Measurements from ENCODE around the gene RPS6KA5. TPM values are rescaled to one million over a fixed set of nuclear protein-coding genes. Genes with fewer than 3 reads are reported as not detected.

Gene RPS6KA5
- total and polyA plus RNA-seq, 4 donors, result 3.3 to 10.7 (median 7.8) TPM

DNA sequence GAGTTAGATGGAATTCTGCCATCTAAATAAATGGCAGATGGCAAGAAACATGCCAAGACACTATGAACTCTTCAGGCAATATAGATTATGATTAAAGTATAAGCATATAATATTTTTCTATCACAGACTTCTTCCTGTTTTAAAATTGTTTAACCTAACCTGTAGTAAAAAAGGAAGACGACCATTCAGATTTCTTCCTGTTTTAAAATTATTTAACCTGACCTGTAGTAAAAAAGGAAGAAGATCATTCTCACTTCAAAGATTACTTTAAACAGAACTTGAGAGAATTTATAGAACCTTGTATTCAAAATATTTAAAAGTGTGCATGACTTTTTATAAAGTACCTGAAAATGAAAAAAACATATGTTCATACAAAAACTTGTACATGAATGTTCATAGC is 63.5 kb downstream of the RPS6KA5 start:
- Histone ChIP-seq H3K27me3 (ENCODE audit: control insufficient read depth, insufficient read depth, low read length) (no peaks in the 10 kb centered on the region), H3K36me3 (ENCODE audit: control insufficient read depth, insufficient read depth, low read length) (no peaks in the 10 kb centered on the region), H3K4me3 (ENCODE audit: low read depth, low read length) (no peak overlapping the region), H3K4me1 (ENCODE audit: control insufficient read depth, insufficient read depth, low read length) (no peaks in the 10 kb centered on the region), H3K9me3 (ENCODE audit: control insufficient read depth, insufficient read depth, low read length) (peaks cover 1% of the 10 kb centered on the region), H3K27ac (ENCODE audit: low read depth, low read length) (no peak overlapping the region)
- DNase-seq (ENCODE audit: low read depth in 4 of 6, low spot score in 6 of 6), result no peak
- no CpG with 5 or more reads among the region's 1 CpG for WGBS (ENCODE audit: insufficient coverage)

DNA sequence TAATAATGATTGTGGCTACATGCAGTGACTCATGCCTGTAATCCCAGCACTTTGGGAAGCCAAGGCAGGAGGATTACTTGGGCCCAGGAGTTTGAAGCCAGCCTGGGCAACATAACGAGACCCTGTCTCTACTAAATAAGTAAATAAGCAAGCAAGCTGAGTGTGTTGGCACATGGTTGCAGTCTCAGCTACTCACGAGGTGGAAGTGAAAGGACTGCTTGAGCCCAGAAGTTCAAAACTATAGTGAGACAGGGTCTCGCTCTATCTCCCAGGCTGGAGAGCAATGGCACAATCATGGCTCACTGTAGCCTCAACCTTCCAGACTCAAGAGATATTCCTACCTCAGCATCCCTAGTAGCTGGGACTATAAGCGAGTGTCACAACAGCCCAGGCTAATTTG is 64.7 kb downstream of the RPS6KA5 start:
- no peak overlapping the region for H3K27ac ChIP-seq (ENCODE audit: low read depth, low read length)
- peaks cover 1% of the 10 kb centered on the region for H3K9me3 ChIP-seq (ENCODE audit: control insufficient read depth, insufficient read depth, low read length)
- DNase-seq (ENCODE audit: low read depth in 4 of 6, low spot score in 6 of 6), result no peak
- H3K36me3 ChIP-seq (ENCODE audit: control insufficient read depth, insufficient read depth, low read length), result no peaks in the 10 kb centered on the region
- no peaks in the 10 kb centered on the region for H3K27me3 ChIP-seq (ENCODE audit: control insufficient read depth, insufficient read depth, low read length)
- no peaks in the 10 kb centered on the region for H3K4me1 ChIP-seq (ENCODE audit: control insufficient read depth, insufficient read depth, low read length)
- 95% methylated on average over 2 of the region's 4 CpGs for WGBS (ENCODE audit: insufficient coverage)
- no peak overlapping the region for H3K4me3 ChIP-seq (ENCODE audit: low read depth, low read length)

DNA sequence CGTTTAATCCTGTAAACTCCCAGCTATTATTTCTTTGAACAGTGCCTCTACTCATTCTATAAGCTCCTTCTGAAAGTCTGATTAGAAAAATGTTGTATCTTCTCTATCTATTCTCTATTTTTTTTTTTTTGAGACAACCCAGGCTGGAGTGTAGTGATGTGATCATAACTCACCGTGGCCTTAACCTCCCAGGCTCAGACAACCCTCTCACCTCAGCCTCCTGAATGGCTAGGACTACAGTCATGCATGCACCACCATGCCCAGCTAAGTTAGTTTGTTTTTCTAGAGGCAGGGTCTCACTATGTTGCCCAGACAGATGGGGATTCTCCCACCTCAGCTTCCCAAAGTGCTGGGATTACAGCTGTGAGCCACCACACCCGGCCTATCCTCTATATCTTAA is 66.6 kb downstream of the RPS6KA5 start:
- no peak overlapping the region for H3K27ac ChIP-seq (ENCODE audit: low read depth, low read length)
- H3K9me3 ChIP-seq (ENCODE audit: control insufficient read depth, insufficient read depth, low read length), result peaks cover 1% of the 10 kb centered on the region
- DNase-seq (ENCODE audit: low read depth in 4 of 6, low spot score in 6 of 6), result no peak
- H3K27me3 ChIP-seq (ENCODE audit: control insufficient read depth, insufficient read depth, low read length), result no peaks in the 10 kb centered on the region
- no peaks in the 10 kb centered on the region for H3K36me3 ChIP-seq (ENCODE audit: control insufficient read depth, insufficient read depth, low read length)
- no peaks in the 10 kb centered on the region for H3K4me1 ChIP-seq (ENCODE audit: control insufficient read depth, insufficient read depth, low read length)
- WGBS (ENCODE audit: insufficient coverage), result 100% methylated on average over 1 of the region's 3 CpGs
- H3K4me3 ChIP-seq (ENCODE audit: low read depth, low read length), result no peak overlapping the region

DNA sequence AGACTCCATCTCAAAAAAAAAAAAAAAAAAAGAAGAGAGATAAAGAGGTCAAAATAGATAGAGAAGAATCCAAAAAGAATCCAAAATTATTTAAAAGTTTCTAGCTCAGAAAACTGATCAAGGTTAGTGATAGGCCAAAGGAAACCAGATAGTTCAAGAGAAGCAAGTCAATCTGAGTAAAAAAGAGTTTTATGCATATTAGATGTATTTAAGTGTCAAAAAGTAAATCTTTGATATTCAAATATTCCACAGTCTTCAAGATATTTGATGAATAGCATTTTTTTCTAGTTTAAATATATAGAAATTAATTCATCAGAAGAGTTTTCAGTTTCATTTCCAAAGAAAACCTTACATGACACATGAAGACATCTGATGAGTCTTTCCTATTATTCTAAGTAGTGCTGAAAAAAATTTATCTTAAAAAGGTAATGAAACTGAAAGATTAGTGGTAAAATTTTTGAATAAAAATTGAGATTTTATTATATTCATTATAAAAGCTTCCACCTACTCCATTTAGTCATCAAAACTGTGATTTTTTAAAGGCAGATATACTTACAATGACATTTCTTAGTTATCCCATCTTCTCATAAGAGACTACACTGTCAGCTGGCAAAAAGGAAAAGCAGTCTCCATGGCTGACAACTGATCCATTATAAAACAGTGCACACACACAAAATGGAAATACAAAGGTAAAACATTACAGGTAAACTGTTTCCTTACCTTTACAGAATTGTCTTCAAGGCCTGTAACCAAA is 68.6 kb downstream of the RPS6KA5 start:
- peaks cover 1% of the 10 kb centered on the region for H3K9me3 ChIP-seq (ENCODE audit: control insufficient read depth, insufficient read depth, low read length)
- no peaks in the 10 kb centered on the region for H3K36me3 ChIP-seq (ENCODE audit: control insufficient read depth, insufficient read depth, low read length)
- DNase-seq (ENCODE audit: low read depth in 4 of 6, low spot score in 6 of 6), result no peak
- no peak overlapping the region for H3K4me3 ChIP-seq (ENCODE audit: low read depth, low read length)
- H3K4me1 ChIP-seq (ENCODE audit: control insufficient read depth, insufficient read depth, low read length), result no peaks in the 10 kb centered on the region
- no peaks in the 10 kb centered on the region for H3K27me3 ChIP-seq (ENCODE audit: control insufficient read depth, insufficient read depth, low read length)
- no peak overlapping the region for H3K27ac ChIP-seq (ENCODE audit: low read depth, low read length)

DNA sequence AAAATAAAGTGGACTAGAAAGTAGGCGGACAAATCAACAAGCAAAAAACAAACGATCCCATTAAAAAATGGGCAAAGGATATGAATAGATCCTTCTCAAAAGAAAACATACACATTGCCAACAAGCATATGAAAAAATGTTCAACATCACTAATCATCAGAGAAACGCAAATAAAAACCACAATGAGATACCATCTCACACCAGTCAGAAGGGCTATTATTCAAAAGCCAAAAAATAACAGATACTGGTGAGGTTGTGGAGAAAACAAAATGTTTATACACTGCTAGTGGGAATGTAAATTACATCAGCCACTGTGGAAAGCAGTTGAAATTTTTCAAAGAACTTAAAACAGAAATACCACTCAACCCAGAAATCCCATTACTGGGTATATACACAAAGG is 70.3 kb downstream of the RPS6KA5 start:
- H3K9me3 ChIP-seq (ENCODE audit: control insufficient read depth, insufficient read depth, low read length), result peaks cover 1% of the 10 kb centered on the region
- no peaks in the 10 kb centered on the region for H3K36me3 ChIP-seq (ENCODE audit: control insufficient read depth, insufficient read depth, low read length)
- no peaks in the 10 kb centered on the region for H3K27me3 ChIP-seq (ENCODE audit: control insufficient read depth, insufficient read depth, low read length)
- DNase-seq (ENCODE audit: low read depth in 4 of 6, low spot score in 6 of 6), result no peak
- H3K4me3 ChIP-seq (ENCODE audit: low read depth, low read length), result no peak overlapping the region
- H3K27ac ChIP-seq (ENCODE audit: low read depth, low read length), result no peak overlapping the region
- WGBS (ENCODE audit: insufficient coverage), result no CpG with 5 or more reads among the region's 3 CpGs
- H3K4me1 ChIP-seq (ENCODE audit: control insufficient read depth, insufficient read depth, low read length), result no peaks in the 10 kb centered on the region

DNA sequence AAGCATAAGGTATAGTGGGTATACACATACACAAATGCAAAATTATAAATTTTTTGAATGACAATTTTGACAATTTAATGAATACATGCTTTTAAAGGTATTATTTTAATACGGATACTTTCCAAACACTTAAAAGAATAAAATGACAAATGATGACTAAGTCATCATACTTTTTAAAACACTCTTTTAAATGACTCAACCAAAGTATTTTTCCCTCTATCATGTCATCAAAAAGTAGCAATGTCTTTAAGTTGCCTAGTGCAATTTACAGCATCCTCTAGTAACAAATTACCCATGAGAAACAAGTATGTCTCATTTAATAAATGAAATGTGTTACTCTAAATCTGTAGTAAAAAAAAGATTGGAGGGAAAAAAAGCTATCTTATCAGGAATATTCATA is 73.3 kb downstream of the RPS6KA5 start:
- WGBS (ENCODE audit: insufficient coverage), result no CpG with 5 or more reads among the region's 1 CpG

DNA sequence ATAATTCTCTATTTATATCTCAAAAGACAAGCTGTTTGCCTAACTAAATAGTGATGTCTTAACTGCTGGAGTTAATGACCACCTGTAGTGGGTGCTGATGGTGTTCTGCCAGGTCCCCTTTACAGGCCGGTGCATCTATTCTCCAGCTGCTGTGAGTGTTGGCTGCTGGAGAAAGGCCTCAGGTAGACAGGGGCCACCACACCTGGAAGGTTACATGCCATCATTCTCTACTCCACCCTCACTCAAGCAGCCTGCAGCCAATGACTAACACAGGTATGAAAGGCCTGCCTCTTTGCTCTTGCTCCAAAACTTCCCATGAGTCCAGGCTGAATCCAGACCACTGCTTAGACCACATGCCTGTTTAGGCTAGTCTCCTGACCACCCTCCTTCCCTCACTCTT is 73.9 kb downstream of the RPS6KA5 start:
- 80% methylated on average over 1 of the region's 1 CpG for WGBS (ENCODE audit: insufficient coverage)
- H3K27ac ChIP-seq (ENCODE audit: low read depth, low read length), result no peak overlapping the region
- no peak for DNase-seq (ENCODE audit: low read depth in 4 of 6, low spot score in 6 of 6)
- no peaks in the 10 kb centered on the region for H3K36me3 ChIP-seq (ENCODE audit: control insufficient read depth, insufficient read depth, low read length)
- no peaks in the 10 kb centered on the region for H3K27me3 ChIP-seq (ENCODE audit: control insufficient read depth, insufficient read depth, low read length)
- no peaks in the 10 kb centered on the region for H3K9me3 ChIP-seq (ENCODE audit: control insufficient read depth, insufficient read depth, low read length)
- H3K4me1 ChIP-seq (ENCODE audit: control insufficient read depth, insufficient read depth, low read length), result no peaks in the 10 kb centered on the region
- H3K4me3 ChIP-seq (ENCODE audit: low read depth, low read length), result no peak overlapping the region

More for the DNA sequence above, 73.3 kb downstream of the RPS6KA5 start:
- DNase-seq (ENCODE audit: low read depth in 4 of 6, low spot score in 6 of 6), result no peak
- Histone ChIP-seq H3K4me3 (ENCODE audit: low read depth, low read length) (no peak overlapping the region), H3K4me1 (ENCODE audit: control insufficient read depth, insufficient read depth, low read length) (no peaks in the 10 kb centered on the region), H3K36me3 (ENCODE audit: control insufficient read depth, insufficient read depth, low read length) (no peaks in the 10 kb centered on the region), H3K27me3 (ENCODE audit: control insufficient read depth, insufficient read depth, low read length) (no peaks in the 10 kb centered on the region), H3K9me3 (ENCODE audit: control insufficient read depth, insufficient read depth, low read length) (no peaks in the 10 kb centered on the region), H3K27ac (ENCODE audit: low read depth, low read length) (no peak overlapping the region)

DNA sequence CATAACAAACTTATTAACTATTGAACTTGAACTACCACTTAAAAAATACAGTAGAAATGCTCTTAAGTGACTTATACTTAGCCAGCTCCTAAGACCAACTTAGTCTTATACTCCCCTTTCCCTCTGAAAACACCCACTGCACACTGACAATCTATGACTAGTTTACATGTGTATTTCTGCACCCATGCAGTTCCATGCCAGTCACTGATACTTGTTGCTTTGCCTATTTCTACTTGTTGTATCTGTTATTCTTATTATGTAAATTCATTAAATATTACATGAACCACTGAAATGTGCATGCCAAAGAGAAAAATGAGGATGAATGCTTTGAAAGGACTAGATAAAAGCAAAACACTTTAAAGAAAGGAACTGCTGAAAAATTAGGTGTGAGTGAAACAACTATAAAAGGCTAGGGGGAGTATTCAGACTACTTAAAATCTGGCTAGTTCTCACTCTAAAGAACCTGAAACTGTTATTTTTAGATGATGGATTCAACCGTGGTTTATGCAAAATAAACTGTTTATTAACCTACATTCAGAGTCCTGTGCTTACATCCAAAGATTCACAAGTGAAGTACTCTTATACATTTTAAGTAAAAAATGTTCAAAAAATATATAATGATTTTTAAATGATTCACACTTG is 74.7 kb downstream of the RPS6KA5 start:
- no CpG with 5 or more reads among the region's 1 CpG for WGBS (ENCODE audit: insufficient coverage)
- Histone ChIP-seq H3K9me3 (ENCODE audit: control insufficient read depth, insufficient read depth, low read length) (no peaks in the 10 kb centered on the region), H3K27me3 (ENCODE audit: control insufficient read depth, insufficient read depth, low read length) (no peaks in the 10 kb centered on the region), H3K36me3 (ENCODE audit: control insufficient read depth, insufficient read depth, low read length) (no peaks in the 10 kb centered on the region), H3K27ac (ENCODE audit: low read depth, low read length) (no peak overlapping the region), H3K4me3 (ENCODE audit: low read depth, low read length) (no peak overlapping the region), H3K4me1 (ENCODE audit: control insufficient read depth, insufficient read depth, low read length) (no peaks in the 10 kb centered on the region)
- DNase-seq (ENCODE audit: low read depth in 4 of 6, low spot score in 6 of 6), result no peak

DNA sequence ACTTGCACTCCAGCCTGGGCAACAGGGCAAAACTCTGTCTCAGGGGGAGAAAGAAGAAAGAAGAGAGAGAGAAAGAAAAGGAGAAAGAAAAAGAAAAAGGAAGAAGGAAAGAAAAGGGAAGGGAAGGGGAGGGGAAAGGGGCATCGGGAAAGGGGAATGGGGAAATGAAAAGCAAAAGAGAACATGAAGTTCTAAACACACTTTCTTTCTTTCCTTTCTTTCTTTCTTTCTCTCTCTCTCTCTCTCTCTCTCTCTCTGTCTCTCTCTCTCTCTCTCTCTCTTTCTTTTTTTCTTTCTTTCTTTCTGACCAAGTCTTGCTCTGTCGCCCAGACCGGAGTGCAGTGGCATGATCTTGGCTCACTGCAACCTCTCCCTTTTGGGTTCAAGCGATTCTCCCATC is 76.9 kb downstream of the RPS6KA5 start:
- WGBS (ENCODE audit: insufficient coverage), result no CpG with 5 or more reads among the region's 4 CpGs
- no peaks in the 10 kb centered on the region for H3K9me3 ChIP-seq (ENCODE audit: control insufficient read depth, insufficient read depth, low read length)
- no peak overlapping the region for H3K27ac ChIP-seq (ENCODE audit: low read depth, low read length)
- H3K4me1 ChIP-seq (ENCODE audit: control insufficient read depth, insufficient read depth, low read length), result peaks cover 3% of the 10 kb centered on the region
- no peaks in the 10 kb centered on the region for H3K36me3 ChIP-seq (ENCODE audit: control insufficient read depth, insufficient read depth, low read length)
- H3K27me3 ChIP-seq (ENCODE audit: control insufficient read depth, insufficient read depth, low read length), result no peaks in the 10 kb centered on the region
- no peak for DNase-seq (ENCODE audit: low read depth in 4 of 6, low spot score in 6 of 6)
- no peak overlapping the region for H3K4me3 ChIP-seq (ENCODE audit: low read depth, low read length)

DNA sequence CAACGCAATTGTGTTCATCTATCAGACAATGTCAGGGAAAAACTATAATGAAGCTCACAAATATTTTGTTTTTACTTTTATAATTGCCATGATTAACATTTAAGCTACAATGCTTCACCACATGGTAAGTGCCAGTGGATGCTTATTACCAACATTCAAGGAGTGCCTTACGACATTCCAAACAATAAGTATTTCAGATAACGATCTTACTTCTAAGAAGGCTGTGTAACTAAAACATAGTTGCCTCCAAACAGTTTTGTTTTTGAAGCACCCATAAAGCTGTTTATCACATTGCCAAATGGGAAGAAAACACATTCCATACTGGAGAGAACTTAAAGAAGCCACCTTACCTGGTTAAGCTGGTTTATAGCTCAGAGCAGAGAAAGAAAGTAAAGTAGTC is 78.8 kb downstream of the RPS6KA5 start:
- no peaks in the 10 kb centered on the region for H3K36me3 ChIP-seq (ENCODE audit: control insufficient read depth, insufficient read depth, low read length)
- no peaks in the 10 kb centered on the region for H3K9me3 ChIP-seq (ENCODE audit: control insufficient read depth, insufficient read depth, low read length)
- H3K27ac ChIP-seq (ENCODE audit: low read depth, low read length), result no peak overlapping the region
- 100% methylated on average over 1 of the region's 3 CpGs for WGBS (ENCODE audit: insufficient coverage)
- no peak for DNase-seq (ENCODE audit: low read depth in 4 of 6, low spot score in 6 of 6)
- H3K27me3 ChIP-seq (ENCODE audit: control insufficient read depth, insufficient read depth, low read length), result no peaks in the 10 kb centered on the region
- H3K4me1 ChIP-seq (ENCODE audit: control insufficient read depth, insufficient read depth, low read length), result peaks cover 3% of the 10 kb centered on the region
- H3K4me3 ChIP-seq (ENCODE audit: low read depth, low read length), result no peak overlapping the region

All from spinal cord (tissue), 10 donors.